HepG2 (cell line): ENCODE measurements around the gene MOXD1. TPM values are rescaled to one million over a fixed set of nuclear protein-coding genes. Genes with fewer than 3 reads are reported as not detected.

ENCODE experiments used
- ATAC-seq: fragments of 200-7000 bp; cut with Tn5 transposase; 3 replicates; pipeline ENCODE4 v1.9.1; 2020; ENCODE audit warnings: mild to moderate bottlenecking, moderate library complexity
- BruUV-seq: library from RNA; stranded (reverse); fragments of 400-500 nt; replicated peaks from 2 replicates; lab custom pipeline; 2021; lab: Mats Ljungman, UMichigan
- CTCF ChIA-PET: fragments of 300-600 bp; formaldehyde crosslinking; extraction: SDS; loops from one replicate; lab custom pipeline; 2021; ENCODE audit warnings: low total read pairs, inconsistent platforms, low intra/inter-chr PET ratio; lab: Yijun Ruan, JAX
- POLR2A ChIA-PET: fragments of 350-600 bp; sonication (Branson Sonifier 250); formaldehyde crosslinking; loops from one replicate; lab custom pipeline; 2020; ENCODE audit warnings: antibody characterized with exemption, inconsistent platforms; lab: Yijun Ruan, JAX
- DNase-seq: peaks from one replicate; pipeline ENCODE4 v3.0.0-alpha.2; 2015; ENCODE audit warnings: low spot score
- FAIRE-seq: peaks from 3 replicates; lab custom pipeline; 2011; peaks lifted over from hg19 to GRCh38; lab: Jason Lieb, UNC
- H2AFZ ChIP-seq: one replicate; pipeline ENCODE4 v1.6.1; 2011; ENCODE audit warnings: low read length, inconsistent platforms
- H3K27ac ChIP-seq: fragments of 300-600 bp; 3 replicates; pipeline ENCODE4 v1.8.0; 2011; ENCODE audit warnings: mixed run types, mild to moderate bottlenecking, mixed read lengths, low read length, inconsistent platforms; ENCODE audit not compliant: insufficient read depth; ENCODE audit errors: extremely low read length
- H3K27me3 ChIP-seq, 2 experiments: fragments of 200-600 bp in 1 of 2; 2 replicates in 1 of 2; 3 replicates in 1 of 2; pipeline versions ENCODE4 v1.6.0 to v1.8.0; 2011; ENCODE audit warnings: low read length in 2 of 2, mild to moderate bottlenecking in 2 of 2, moderate library complexity in 2 of 2, inconsistent platforms in 1 of 2; ENCODE audit not compliant: insufficient read depth in 2 of 2, control insufficient read depth in 1 of 2
- H3K36me3 ChIP-seq, 2 experiments: fragments of 200-600 bp in 1 of 2; replicated peaks in 1 of 2; 2 replicates in 1 of 2; 3 replicates in 1 of 2; pipeline versions ENCODE4 v1.5.1 to v1.8.0; 2011; ENCODE audit warnings: low read length in 2 of 2, inconsistent platforms in 1 of 2; ENCODE audit not compliant: insufficient read depth in 2 of 2, control insufficient read depth in 1 of 2
- H3K4me1 ChIP-seq: 2 replicates; pipeline ENCODE4 v1.5.1; 2012; ENCODE audit warnings: low read length, inconsistent platforms; ENCODE audit not compliant: insufficient read depth
- H3K4me2 ChIP-seq: 2 replicates; pipeline ENCODE4 v1.6.0; 2011; ENCODE audit warnings: low read depth, low read length, inconsistent platforms
- H3K4me3 ChIP-seq, 3 experiments: fragments of 200-600 bp in 1 of 3; sonication (generic), shearing (Covaris generic) in 1 of 3; replicated peaks in 1 of 3; 2 replicates each; pipeline ENCODE4 v1.5.1; 2011 to 2016; ENCODE audit warnings: low read length in 3 of 3, inconsistent platforms in 2 of 3, low read depth in 2 of 3, mild to moderate bottlenecking in 2 of 3, control low read depth in 1 of 3, mixed read lengths in 1 of 3; ENCODE audit not compliant: insufficient read depth in 1 of 3
- H3K79me2 ChIP-seq: one replicate; pipeline ENCODE4 v1.6.1; 2011; ENCODE audit warnings: low read length, inconsistent platforms; ENCODE audit not compliant: insufficient read depth
- H3K9ac ChIP-seq: 2 replicates; pipeline ENCODE4 v1.6.0; 2011; ENCODE audit warnings: mild to moderate bottlenecking, low read depth, low read length, inconsistent platforms; ENCODE audit not compliant: insufficient read depth
- H3K9me3 ChIP-seq: 2 replicates; pipeline ENCODE4 v1.5.1; 2012; ENCODE audit warnings: mild to moderate bottlenecking, low read length
- H4K20me1 ChIP-seq: 2 replicates; pipeline ENCODE4 v1.6.0; 2011; ENCODE audit warnings: inconsistent platforms, mild to moderate bottlenecking, low read length, moderate library complexity; ENCODE audit not compliant: insufficient read depth
- LCORL ChIP-seq, 2 experiments: fragments of 450-650 bp in 1 of 2; sonication (generic) in 1 of 2; formaldehyde crosslinking in 1 of 2; IDR thresholded peaks; 2 replicates each; pipeline versions ENCODE4 v1.5.0 to v1.6.1; 2017 to 2020; ENCODE audit warnings: antibody characterized with exemption in 1 of 2, missing genetic modification reagents in 1 of 2
- MEIS2 ChIP-seq: sonication (generic); formaldehyde crosslinking; IDR thresholded peaks from 2 replicates; pipeline ENCODE4 v1.9.0; 2021; ENCODE audit warnings: mild to moderate bottlenecking, missing genetic modification reagents
- NBN ChIP-seq: fragments of 450-650 bp; conservative IDR thresholded peaks from 2 replicates; pipeline ENCODE4 v1.6.1; 2017
- NCOR1 ChIP-seq: fragments of 200-600 bp; sonication (generic); IDR thresholded peaks from 2 replicates; pipeline ENCODE4 v1.7.0; 2017; ENCODE audit warnings: antibody characterized with exemption, low read length, borderline replicate concordance
- NR3C1 ChIP-seq: sonication (generic); formaldehyde crosslinking; IDR thresholded peaks from 2 replicates; pipeline ENCODE4 v1.4.0; 2020; ENCODE audit warnings: missing genetic modification reagents
- REL ChIP-seq: sonication (generic); formaldehyde crosslinking; conservative IDR thresholded peaks from 2 replicates; pipeline ENCODE4 v1.8.0; 2022; ENCODE audit warnings: mild to moderate bottlenecking, missing genetic modification reagents, moderate library complexity
- SIX4 ChIP-seq: sonication (generic); formaldehyde crosslinking; IDR thresholded peaks from 2 replicates; pipeline ENCODE4 v1.4.0; 2020; ENCODE audit warnings: missing genetic modification reagents
- SMYD3 ChIP-seq: sonication (generic); formaldehyde crosslinking; IDR thresholded peaks from 2 replicates; pipeline ENCODE4 v1.8.1; 2023; ENCODE audit warnings: mild to moderate bottlenecking, missing genetic modification reagents
- TAF15 ChIP-seq: fragments of 200-400 bp; formaldehyde crosslinking; IDR thresholded peaks from one replicate; pipeline ENCODE4 v1.6.1; 2018; ENCODE audit warnings: mild to moderate bottlenecking, low read depth, low read length; ENCODE audit not compliant: poor library complexity, severe bottlenecking
- WIZ ChIP-seq: sonication (generic); formaldehyde crosslinking; IDR thresholded peaks from 2 replicates; pipeline ENCODE4 v1.5.1; 2020; ENCODE audit warnings: mild to moderate bottlenecking, missing genetic modification reagents
- ZKSCAN5 ChIP-seq: sonication (generic); formaldehyde crosslinking; IDR thresholded peaks from 2 replicates; pipeline ENCODE4 v1.5.1; 2020; ENCODE audit warnings: mild to moderate bottlenecking, missing genetic modification reagents
- ZNF382 ChIP-seq: sonication (generic); formaldehyde crosslinking; IDR thresholded peaks from 2 replicates; pipeline ENCODE4 v1.5.0; 2020; ENCODE audit warnings: missing genetic modification reagents, mild to moderate bottlenecking, borderline replicate concordance
- ZNF577 ChIP-seq: sonication (generic); formaldehyde crosslinking; IDR thresholded peaks from 2 replicates; pipeline ENCODE4 v1.4.0; 2020; ENCODE audit warnings: mild to moderate bottlenecking, low read depth, missing genetic modification reagents, borderline replicate concordance
- ZNF614 ChIP-seq: IDR thresholded peaks from 2 replicates; pipeline ENCODE4 v1.6.1; 2018; ENCODE audit warnings: missing biosample characterization, missing genetic modification reagents, inconsistent platforms, borderline replicate concordance
- ZNF629 ChIP-seq: sonication (generic); formaldehyde crosslinking; conservative IDR thresholded peaks from 2 replicates; pipeline ENCODE4 v1.5.0; 2020; ENCODE audit warnings: missing genetic modification reagents
- ZNF7 ChIP-seq: IDR thresholded peaks from 2 replicates; pipeline ENCODE4 v1.6.1; 2016; ENCODE audit warnings: missing biosample characterization, missing genetic modification reagents
- WGBS: methylation state at CpG from one replicate; pipeline ENCODE4 v1.1.6; 2017; ENCODE audit warnings: low lambda C conversion rate; 5-methylcytosine and 5-hydroxymethylcytosine counted together
- in situ Hi-C: cut with HindIII; loops from 2 replicates; pipeline ENCODE4 v1.10.0; 2017; ENCODE audit warnings: low pct_unique_long_range_greater_than_20kb; ENCODE audit not compliant: extremely low pct_ligation_motif_present
- intact Hi-C: fragments of 100-400 bp; cut with micrococcal nuclease; formaldehyde crosslinking; loops from one replicate; pipeline ENCODE4 v1.10.0; 2022; ENCODE audit not compliant: unreplicated experiment
- polyA plus RNA-seq, 8 experiments: library from polyadenylated mRNA; depleted of rRNA in 3 of 8; stranded (reverse) in 7 of 8; unstranded in 1 of 8; fragments of >200 nt; fragmentation: Illumina TruSeq in 4 of 8; extraction: Trizol in 4 of 8; gene quantifications; 2 replicates each; pipeline versions ENCODE4 v1.2.1 to v1.2.3, GENCODE V29; 2011 to 2016; ENCODE audit warnings: low read depth in 4 of 8, missing spikeins in 1 of 8, mixed read lengths in 1 of 8; ENCODE audit not compliant: insufficient read depth in 1 of 8
- total RNA-seq, 5 experiments: library from RNA; depleted of rRNA; stranded (reverse); fragments of >200 nt; fragmentation: Illumina TruSeq; extraction: Trizol; gene quantifications; 2 replicates each; pipeline ENCODE4 v1.2.3, GENCODE V29; 2016; ENCODE audit warnings: low read depth in 1 of 5
- TF ChIP-seq, protein P1 (sequence below): sonication (generic); formaldehyde crosslinking; IDR thresholded peaks from 2 replicates; pipeline ENCODE4 v1.9.0; 2021; ENCODE audit warnings: missing genetic modification reagents, mild to moderate bottlenecking, borderline replicate concordance

The MOXD1 gene
- total and polyA plus RNA-seq, 2 of the 13 experiments (the other 11 are each of a cell fraction or from before 2014, with no cell fraction given), result 0.03 TPM; not detected in 1

DNA sequence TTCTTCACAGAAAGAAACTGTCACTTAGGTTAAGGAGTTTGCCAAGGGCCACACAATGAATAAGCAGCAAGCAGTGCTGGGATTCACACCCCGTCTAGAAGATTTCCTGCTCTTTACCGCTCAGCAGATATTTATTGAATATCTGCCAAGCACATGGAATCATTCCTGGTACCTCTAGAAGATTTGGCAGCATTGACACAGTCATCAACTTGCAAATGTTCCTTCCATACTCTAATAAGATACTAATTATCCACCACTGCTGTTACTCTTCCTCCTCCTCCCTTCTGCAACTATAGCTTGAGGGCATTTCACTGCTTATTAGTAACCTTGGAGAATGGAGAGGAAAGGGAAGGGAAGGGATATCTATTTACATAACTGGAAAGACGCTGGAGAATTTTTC lies 13.0 kb downstream of the MOXD1 start:
- BruUV-seq, result no TSS peak
- Histone ChIP-seq H3K4me1 (no peaks in the 10 kb centered on the region), H3K9me3 (no peaks in the 10 kb centered on the region), H3K4me3 (no peak overlapping the region), H3K27ac (no peak overlapping the region), H3K4me2 (no peak overlapping the region), H3K27me3 (no peaks in the 10 kb centered on the region; a peak in 1 of 5 replicates), H3K79me2 (no peaks in the 10 kb centered on the region), H4K20me1 (no peaks in the 10 kb centered on the region), H3K9ac (no peak overlapping the region), H3K36me3 (no peaks in the 10 kb centered on the region), H2AFZ (no peak overlapping the region)
- TF ChIP-seq SMYD3 (CRISPR knock-in tag) (no peak), SIX4 (CRISPR knock-in tag) (no peak), ZNF382 (CRISPR knock-in tag) (no peak), LCORL (IDR thresholded peaks at IDR 0.05) (no peak), LCORL (CRISPR knock-in tag; IDR thresholded peaks at IDR 0.05) (no peak), WIZ (CRISPR knock-in tag) (no peak), TAF15 (no peak), MEIS2 (CRISPR knock-in tag) (no peak), NR3C1 (no peak), ZNF629 (CRISPR knock-in tag) (no peak), ZKSCAN5 (CRISPR knock-in tag) (no peak), NCOR1 (no peak), ZNF577 (no peak), ZNF614 (CRISPR knock-in tag) (no peak), NBN (no peak), REL (CRISPR knock-in tag) (no peak), ZNF7 (no peak)
- TF ChIP-seq, protein P1, sequence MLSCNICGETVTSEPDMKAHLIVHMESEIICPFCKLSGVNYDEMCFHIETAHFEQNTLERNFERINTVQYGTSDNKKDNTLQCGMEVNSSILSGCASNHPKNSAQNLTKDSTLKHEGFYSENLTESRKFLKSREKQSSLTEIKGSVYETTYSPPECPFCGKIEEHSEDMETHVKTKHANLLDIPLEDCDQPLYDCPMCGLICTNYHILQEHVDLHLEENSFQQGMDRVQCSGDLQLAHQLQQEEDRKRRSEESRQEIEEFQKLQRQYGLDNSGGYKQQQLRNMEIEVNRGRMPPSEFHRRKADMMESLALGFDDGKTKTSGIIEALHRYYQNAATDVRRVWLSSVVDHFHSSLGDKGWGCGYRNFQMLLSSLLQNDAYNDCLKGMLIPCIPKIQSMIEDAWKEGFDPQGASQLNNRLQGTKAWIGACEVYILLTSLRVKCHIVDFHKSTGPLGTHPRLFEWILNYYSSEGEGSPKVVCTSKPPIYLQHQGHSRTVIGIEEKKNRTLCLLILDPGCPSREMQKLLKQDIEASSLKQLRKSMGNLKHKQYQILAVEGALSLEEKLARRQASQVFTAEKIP (CRISPR knock-in tag), result no peak
- intact Hi-C loops, result no loop called here
- FAIRE-seq (no peak), ATAC-seq (no peak), DNase-seq (no peak)
- POLR2A ChIA-PET, result no interaction called here
- CTCF ChIA-PET, result no interaction called here
- 0% methylated on average over 3 of the region's 3 CpGs for WGBS
- in situ Hi-C loops, result no loop called here
